ENCODE measurements around the gene CRYGN.

CRYGN gene

DNA sequence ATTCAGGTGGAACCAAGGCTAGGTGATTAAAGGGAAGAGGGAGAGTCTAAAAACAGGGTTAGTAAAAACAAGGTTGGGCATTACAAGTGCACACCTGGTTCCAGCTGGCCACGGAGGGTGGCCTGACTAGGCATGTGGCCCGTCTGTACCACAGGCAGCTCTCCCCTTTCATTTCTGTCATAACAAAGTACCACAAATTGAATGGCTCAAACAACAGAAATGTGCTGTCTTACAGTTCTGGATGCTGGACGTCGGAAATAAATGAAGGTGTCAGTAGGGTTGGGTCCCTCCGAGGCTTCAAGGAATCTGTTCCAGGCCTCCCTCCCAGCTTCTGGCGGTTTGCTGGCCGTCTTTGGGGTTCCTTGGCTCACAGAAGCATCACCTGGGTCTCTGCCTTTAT lies 16.7 kb downstream of the CRYGN start:
- no peaks in the 10 kb centered on the region for H3K36me3 ChIP-seq (ENCODE audit: insufficient read depth, low read length)
- H3K4me2 ChIP-seq (ENCODE audit: insufficient read depth, low read length) = no peak overlapping the region
- peaks cover 12% of the 10 kb centered on the region for H3K9me3 ChIP-seq (ENCODE audit: insufficient read depth, low read length, severe bottlenecking)
- H2AFZ ChIP-seq (ENCODE audit: low read depth, low read length) = no peak overlapping the region
- no peak overlapping the region for H3K9ac ChIP-seq (ENCODE audit: low read depth, low read length)
- ATAC-seq (ENCODE audit: insufficient read depth, low read depth) (no peak), DNase-seq (no peak)
- H4K20me1 ChIP-seq (ENCODE audit: insufficient read depth, low read length) = no peaks in the 10 kb centered on the region
- H3K4me1 ChIP-seq (ENCODE audit: insufficient read depth, low read length) = peaks cover 14% of the 10 kb centered on the region
- TF ChIP-seq EZH2 (IDR thresholded peaks at IDR 0.05; ENCODE audit: borderline replicate concordance, low read depth, low read length, severe bottlenecking) = no peak
- TF ChIP-seq, protein P1, sequence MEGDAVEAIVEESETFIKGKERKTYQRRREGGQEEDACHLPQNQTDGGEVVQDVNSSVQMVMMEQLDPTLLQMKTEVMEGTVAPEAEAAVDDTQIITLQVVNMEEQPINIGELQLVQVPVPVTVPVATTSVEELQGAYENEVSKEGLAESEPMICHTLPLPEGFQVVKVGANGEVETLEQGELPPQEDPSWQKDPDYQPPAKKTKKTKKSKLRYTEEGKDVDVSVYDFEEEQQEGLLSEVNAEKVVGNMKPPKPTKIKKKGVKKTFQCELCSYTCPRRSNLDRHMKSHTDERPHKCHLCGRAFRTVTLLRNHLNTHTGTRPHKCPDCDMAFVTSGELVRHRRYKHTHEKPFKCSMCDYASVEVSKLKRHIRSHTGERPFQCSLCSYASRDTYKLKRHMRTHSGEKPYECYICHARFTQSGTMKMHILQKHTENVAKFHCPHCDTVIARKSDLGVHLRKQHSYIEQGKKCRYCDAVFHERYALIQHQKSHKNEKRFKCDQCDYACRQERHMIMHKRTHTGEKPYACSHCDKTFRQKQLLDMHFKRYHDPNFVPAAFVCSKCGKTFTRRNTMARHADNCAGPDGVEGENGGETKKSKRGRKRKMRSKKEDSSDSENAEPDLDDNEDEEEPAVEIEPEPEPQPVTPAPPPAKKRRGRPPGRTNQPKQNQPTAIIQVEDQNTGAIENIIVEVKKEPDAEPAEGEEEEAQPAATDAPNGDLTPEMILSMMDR (IDR thresholded peaks at IDR 0.05; ENCODE audit: borderline replicate concordance, extremely low read depth, low read length, poor library complexity, severe bottlenecking) = no peak
- no peak overlapping the region for H3K4me3 ChIP-seq (ENCODE audit: low read depth in 1 of 2, low read length in 2 of 2)
- H3K27me3 ChIP-seq (ENCODE audit: insufficient read depth, low read length, poor library complexity) = no peaks in the 10 kb centered on the region
- no peaks in the 10 kb centered on the region for H3K79me2 ChIP-seq (ENCODE audit: insufficient read depth, low read length)
- no peak overlapping the region for H3K27ac ChIP-seq (ENCODE audit: low read length)

DNA sequence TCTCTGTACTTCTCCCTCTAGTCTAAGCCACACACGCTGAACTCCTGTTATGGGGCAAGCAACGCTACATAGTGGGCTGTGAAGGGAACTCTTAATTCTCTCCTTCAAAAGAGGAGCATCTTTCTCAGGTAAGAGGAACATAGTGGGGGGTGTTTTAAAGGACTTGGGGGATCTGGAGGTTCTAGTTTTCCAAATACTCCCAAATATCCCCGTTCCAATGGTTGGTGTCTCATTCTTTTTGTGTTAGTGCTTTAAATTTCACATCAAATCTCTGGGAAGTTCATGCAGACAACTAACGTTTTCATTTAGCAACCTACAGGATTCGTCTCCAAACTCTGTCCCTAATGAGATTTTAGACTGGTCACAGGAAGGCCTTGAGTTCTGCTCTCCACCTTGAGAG lies 17.7 kb downstream of the CRYGN start:
- Histone ChIP-seq H3K36me3 (ENCODE audit: insufficient read depth, low read length) (no peaks in the 10 kb centered on the region), H3K27me3 (ENCODE audit: insufficient read depth, low read length, poor library complexity) (no peaks in the 10 kb centered on the region), H3K9ac (ENCODE audit: low read depth, low read length) (no peak overlapping the region), H3K4me1 (ENCODE audit: insufficient read depth, low read length) (peaks cover 4% of the 10 kb centered on the region), H3K4me3 (ENCODE audit: low read depth in 1 of 2, low read length in 2 of 2) (no peak overlapping the region), H2AFZ (ENCODE audit: low read depth, low read length) (no peak overlapping the region), H3K9me3 (ENCODE audit: insufficient read depth, low read length, severe bottlenecking) (peaks cover 12% of the 10 kb centered on the region), H3K4me2 (ENCODE audit: insufficient read depth, low read length) (no peak overlapping the region), H3K27ac (ENCODE audit: low read length) (no peak overlapping the region), H4K20me1 (ENCODE audit: insufficient read depth, low read length) (no peaks in the 10 kb centered on the region), H3K79me2 (ENCODE audit: insufficient read depth, low read length) (no peaks in the 10 kb centered on the region)
- no peak for ATAC-seq (ENCODE audit: insufficient read depth, low read depth)
- DNase-seq = no peak
- TF ChIP-seq, protein P1 (IDR thresholded peaks at IDR 0.05; ENCODE audit: borderline replicate concordance, extremely low read depth, low read length, poor library complexity, severe bottlenecking) = no peak
- TF ChIP-seq EZH2 (IDR thresholded peaks at IDR 0.05; ENCODE audit: borderline replicate concordance, low read depth, low read length, severe bottlenecking) = no peak

- Histone ChIP-seq H3K4me1 (ENCODE audit: insufficient read depth, low read length) (no peaks in the 10 kb centered on the region), H3K9me3 (ENCODE audit: insufficient read depth, low read length, severe bottlenecking) (peaks cover 12% of the 10 kb centered on the region), H3K4me2 (ENCODE audit: insufficient read depth, low read length) (no peak overlapping the region), H3K36me3 (ENCODE audit: insufficient read depth, low read length) (no peaks in the 10 kb centered on the region), H3K79me2 (ENCODE audit: insufficient read depth, low read length) (no peaks in the 10 kb centered on the region), H3K27me3 (ENCODE audit: insufficient read depth, low read length, poor library complexity) (no peaks in the 10 kb centered on the region), H3K27ac (ENCODE audit: low read length) (no peak overlapping the region), H3K4me3 (ENCODE audit: low read depth in 1 of 2, low read length in 2 of 2) (no peak overlapping the region), H4K20me1 (ENCODE audit: insufficient read depth, low read length) (no peaks in the 10 kb centered on the region), H3K9ac (ENCODE audit: low read depth, low read length) (no peak overlapping the region), H2AFZ (ENCODE audit: low read depth, low read length) (no peak overlapping the region)
- DNase-seq (no peak), ATAC-seq (ENCODE audit: insufficient read depth, low read depth) (peak; percentile 65; the same call in 2 of the 3 replicates)
- TF ChIP-seq, protein P1 (IDR thresholded peaks at IDR 0.05; ENCODE audit: borderline replicate concordance, extremely low read depth, low read length, poor library complexity, severe bottlenecking) = no peak
- no peak for TF ChIP-seq EZH2 (IDR thresholded peaks at IDR 0.05; ENCODE audit: borderline replicate concordance, low read depth, low read length, severe bottlenecking)
These were observed 19.8 kb downstream of the CRYGN start for GRCh38 chr7:151420144-151420543.

GRCh38 chr7:151416941-151417315 lies 23.0 kb downstream of the CRYGN start:
- DNase-seq (no peak), ATAC-seq (ENCODE audit: insufficient read depth, low read depth) (no peak)
- Histone ChIP-seq H3K4me2 (ENCODE audit: insufficient read depth, low read length) (no peak overlapping the region), H3K27me3 (ENCODE audit: insufficient read depth, low read length, poor library complexity) (no peaks in the 10 kb centered on the region), H3K9ac (ENCODE audit: low read depth, low read length) (no peak overlapping the region), H2AFZ (ENCODE audit: low read depth, low read length) (no peak overlapping the region), H3K4me1 (ENCODE audit: insufficient read depth, low read length) (no peaks in the 10 kb centered on the region), H3K79me2 (ENCODE audit: insufficient read depth, low read length) (no peaks in the 10 kb centered on the region), H3K9me3 (ENCODE audit: insufficient read depth, low read length, severe bottlenecking) (peaks cover 6% of the 10 kb centered on the region), H3K27ac (ENCODE audit: low read length) (no peak overlapping the region), H3K36me3 (ENCODE audit: insufficient read depth, low read length) (no peaks in the 10 kb centered on the region), H3K4me3 (ENCODE audit: low read depth in 1 of 2, low read length in 2 of 2) (no peak overlapping the region), H4K20me1 (ENCODE audit: insufficient read depth, low read length) (no peaks in the 10 kb centered on the region)
- no peak for TF ChIP-seq EZH2 (IDR thresholded peaks at IDR 0.05; ENCODE audit: borderline replicate concordance, low read depth, low read length, severe bottlenecking)
- TF ChIP-seq, protein P1 (IDR thresholded peaks at IDR 0.05; ENCODE audit: borderline replicate concordance, extremely low read depth, low read length, poor library complexity, severe bottlenecking) = no peak

Measured in DND-41 (cell line).